GM19372 (cell line): ENCODE measurements around the gene SIN3B.
"Not testable (repeated sequence)": the region's sequence is repeated elsewhere in the genome, so short reads cannot be mapped to it uniquely, and the experiment has no call there.

Experiments used
- ATAC-seq: cut with Tn5 transposase; IDR thresholded peaks from one replicate; pipeline ENCODE4 v1.9.1; 2021; ENCODE audit warnings: mild to moderate bottlenecking, low read depth, moderate library complexity; ENCODE audit not compliant: unreplicated experiment

Gene SIN3B

DNA sequence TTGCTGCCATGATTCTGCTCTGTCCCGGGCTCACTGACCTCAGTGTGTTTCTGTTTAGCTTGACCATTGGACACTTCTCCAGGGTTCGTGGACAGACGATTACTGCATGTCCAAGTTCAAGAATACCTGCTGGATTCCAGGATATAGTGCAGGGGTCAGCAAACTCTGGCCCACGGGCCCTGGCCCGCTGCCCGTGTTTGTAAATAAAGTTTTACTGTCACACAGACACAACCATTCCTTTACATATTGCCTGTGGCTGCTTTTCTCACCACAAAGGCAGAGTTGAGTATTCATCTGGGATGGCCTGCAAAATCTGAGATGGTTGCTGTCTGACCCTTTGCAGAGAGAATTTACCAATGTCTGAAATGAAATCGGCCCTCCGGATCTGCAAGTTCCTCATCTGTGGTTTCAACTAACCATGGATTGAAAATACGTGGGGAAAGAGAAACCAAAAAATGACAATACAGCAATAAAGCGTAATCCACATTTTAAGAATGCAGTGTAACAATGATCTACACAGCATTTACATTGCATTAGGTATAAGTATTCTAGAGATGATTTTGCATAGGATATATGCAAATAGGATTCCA, 33.7 kb downstream of the SIN3B start:
- no peak for ATAC-seq

DNA sequence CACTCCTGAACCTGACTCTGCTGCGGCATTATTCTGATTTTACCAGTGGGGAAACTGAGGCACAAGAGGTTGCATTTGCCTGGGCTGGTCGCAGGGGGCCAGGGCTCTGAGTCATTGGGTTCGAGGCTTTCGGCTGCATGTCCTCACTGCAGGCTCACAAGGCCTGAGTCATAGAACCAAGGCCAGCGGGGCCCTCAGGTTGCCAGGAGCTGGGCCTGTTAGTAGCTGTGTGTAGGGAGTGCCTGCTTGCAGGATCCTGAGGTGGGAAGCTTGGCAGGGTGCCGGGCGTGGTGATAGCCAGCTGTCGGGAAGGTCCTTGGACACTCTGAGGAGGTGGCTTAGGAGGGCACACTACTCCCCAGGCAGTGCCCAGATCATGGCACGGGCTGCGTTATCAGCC, 38.0 kb downstream of the SIN3B start:
- ATAC-seq, result no peak

- no peak for ATAC-seq
These were observed 39.4 kb downstream of the SIN3B start for GRCh38 chr19:16868423-16869130.

GRCh38 chr19:16869331-16869972, 40.3 kb downstream of the SIN3B start:
- ATAC-seq, result no peak

DNA sequence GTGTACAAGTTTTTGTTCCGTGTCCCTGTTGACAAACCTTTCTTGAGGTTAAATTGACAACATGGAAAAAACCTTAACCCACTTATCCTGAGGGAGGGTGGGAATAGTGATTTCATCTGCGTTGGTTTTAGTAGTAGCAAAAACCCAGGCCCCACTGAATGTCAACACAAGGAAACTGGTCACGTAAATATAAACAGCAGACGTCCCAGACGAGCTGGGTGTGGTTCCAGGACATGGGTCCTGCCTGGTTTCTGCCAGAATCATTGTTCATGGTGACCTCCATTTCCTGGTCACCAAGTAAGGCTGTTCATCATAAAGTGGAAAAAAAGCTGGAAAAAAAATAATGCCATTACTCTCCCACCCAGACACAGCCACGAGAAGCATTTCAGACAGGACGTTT, 42.7 kb downstream of the SIN3B start:
- no peak for ATAC-seq

DNA sequence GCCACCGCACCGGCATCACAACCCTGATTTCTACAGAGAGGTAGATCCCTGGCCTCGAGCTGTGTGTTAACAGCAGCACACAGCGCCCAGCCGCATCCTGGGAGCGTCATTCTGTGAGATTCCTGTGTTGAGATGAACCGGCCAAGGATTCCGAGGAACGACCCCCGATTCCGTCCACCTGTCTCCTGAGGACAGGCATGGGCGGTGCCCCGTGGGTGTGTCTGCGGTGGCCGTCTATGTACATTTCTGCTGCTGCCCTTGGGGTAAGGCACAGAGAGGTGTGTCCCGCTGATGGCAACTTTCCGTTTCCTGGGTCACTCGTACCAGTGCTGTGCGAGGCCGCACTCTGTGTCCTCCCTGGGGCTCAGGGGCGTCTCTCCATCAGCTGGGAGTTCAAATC, 43.5 kb downstream of the SIN3B start:
- ATAC-seq, result no peak

- ATAC-seq, result no peak
These were observed 44.4 kb downstream of the SIN3B start for GRCh38 chr19:16873594-16873993.

DNA sequence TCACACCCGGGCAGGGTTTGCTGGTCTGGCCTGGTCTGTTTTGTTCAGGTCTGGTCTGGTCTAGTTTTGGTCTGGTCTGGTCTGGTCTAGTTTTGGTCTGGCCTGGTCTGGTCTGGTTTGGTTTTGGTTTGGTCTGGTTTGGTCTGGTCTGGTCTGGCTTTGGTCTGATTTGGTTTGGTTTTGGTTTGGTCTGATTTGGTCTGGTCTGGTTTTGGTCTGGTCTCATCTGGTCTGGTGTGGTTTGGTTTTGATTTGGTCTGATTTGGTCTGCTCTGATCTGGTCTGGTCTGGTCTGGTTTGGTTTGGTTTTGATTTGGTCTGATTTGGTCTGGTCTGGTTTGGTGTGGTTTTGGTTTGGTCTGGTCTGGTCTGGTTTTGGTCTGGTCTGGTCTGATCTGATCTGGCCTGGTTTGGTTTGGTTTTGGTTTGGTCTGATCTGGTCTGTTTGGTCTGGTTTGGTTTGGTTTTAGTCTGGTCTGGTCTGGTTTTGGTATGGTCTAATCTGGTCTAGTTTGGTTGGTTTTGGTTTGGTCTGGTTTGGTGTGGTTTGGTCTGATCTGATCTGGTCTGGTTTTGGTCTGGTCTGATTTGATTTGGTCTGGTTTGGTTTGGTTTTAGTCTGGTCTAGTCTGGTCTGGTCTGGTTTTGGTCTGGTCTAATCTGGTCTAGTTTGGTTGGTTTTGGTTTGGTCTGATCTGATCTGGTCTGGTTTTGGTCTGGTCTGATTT, 45.2 kb downstream of the SIN3B start:
- no peak for ATAC-seq

DNA sequence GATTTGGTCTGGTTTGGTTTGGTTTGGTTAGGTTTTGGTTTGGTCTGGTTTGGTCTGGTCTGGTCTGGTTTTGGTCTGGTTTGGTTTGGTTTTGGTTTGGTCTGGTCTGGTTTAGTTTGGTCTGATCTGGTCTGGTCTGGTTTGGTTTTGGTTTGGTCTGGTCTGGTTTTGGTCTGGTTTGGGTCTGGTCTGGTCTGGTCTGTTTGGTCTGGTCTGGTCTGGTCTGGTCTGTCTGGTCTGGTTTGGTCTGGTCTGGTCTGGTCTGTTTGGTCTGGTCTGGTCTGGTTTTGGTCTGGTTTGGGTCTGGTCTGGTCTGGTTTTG, 45.7 kb downstream of the SIN3B start:
- ATAC-seq, result not testable (repeated sequence)

GRCh38 chr19:16875584-16876555, 46.7 kb downstream of the SIN3B start:
- ATAC-seq, result no peak

DNA sequence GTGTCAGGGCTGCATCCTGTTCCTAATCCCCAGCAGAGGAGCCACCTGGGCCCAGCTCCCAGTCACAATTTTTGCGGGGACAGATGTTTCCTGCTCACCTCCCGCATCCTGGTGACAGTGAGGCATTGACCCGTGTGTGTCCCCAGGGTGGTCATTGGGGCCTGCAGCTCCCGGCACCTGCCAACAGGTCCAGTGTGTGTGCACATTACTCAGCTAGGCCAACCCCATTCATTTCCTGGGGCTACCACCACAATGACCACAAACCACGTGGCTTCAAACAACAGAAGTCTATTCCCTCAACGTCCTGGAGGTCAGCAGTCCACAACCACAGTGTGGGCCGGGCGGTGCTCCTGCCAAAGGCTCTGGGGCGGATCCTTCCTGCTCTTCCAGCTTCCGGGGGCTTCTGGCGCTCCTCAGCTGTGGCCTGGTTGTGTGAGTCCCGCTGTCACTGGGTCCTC, 47.7 kb downstream of the SIN3B start:
- ATAC-seq, result no peak

DNA sequence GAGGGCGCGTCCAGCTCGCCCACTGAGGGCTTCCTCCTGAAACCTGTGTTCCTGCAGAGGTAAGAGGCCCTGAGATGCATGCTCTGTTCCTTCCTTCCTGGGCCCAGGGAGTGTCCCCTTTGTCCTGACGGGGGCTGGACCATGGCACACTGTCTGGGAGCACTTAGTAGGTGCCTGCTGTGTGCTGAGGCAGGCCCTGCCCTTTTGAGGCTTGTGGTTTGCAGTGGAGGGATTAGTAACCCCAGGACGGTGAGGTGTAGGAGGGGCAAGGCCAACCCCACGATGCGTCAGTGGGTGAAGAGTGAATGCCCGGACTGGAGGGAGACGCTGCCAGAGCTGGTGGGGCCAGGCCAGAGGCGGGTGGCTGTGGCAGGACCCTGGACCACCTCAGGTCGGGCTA, 48.4 kb downstream of the SIN3B start:
- ATAC-seq, result no peak

GRCh38 chr19:16878181-16878965, 49.2 kb downstream of the SIN3B start:
- ATAC-seq, result no peak

GRCh38 chr19:16880884-16881554, 51.8 kb downstream of the SIN3B start:
- ATAC-seq, result no peak

DNA sequence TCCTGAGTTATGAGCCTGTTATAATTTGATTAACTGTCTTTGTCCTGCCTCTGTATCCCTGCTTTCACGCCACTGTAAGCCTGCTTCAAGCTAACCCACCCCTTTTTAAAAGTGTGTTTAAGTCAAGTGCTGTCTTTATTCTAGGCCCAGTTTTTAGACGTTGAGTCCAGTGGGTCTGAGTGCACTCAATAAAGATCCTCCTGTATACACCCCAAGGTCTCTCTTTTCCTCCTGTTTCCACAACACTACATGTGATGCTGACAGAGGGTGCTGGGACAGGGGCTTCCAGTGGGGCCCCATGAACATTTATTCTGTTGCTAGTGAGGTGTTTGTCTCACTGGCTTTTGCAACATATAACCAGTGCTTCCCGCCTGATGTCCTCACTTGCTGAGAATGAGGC, 52.9 kb downstream of the SIN3B start:
- ATAC-seq, result no peak

DNA sequence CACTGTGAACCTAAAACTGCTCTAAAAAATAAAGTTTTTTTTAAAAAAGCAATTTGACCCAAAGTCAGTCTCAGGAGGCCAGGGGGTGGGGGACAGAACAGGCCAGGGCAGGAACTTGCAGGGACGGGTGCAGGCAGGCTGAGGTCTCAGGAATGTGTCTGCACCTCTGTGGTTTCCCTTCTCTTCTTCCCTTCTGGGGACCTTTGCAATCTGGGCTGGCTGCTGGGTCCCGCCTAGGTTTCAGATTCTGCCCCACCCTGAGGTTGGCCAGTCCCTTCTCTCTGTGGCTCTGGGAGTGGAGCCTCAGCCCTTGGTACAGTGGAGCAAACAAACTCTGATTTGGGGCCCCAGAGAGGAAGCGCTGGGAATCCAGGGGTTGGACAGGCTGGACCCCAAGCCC, 54.3 kb downstream of the SIN3B start:
- ATAC-seq, result no peak

GRCh38 chr19:16885166-16885565, 56.0 kb downstream of the SIN3B start:
- no peak for ATAC-seq

- ATAC-seq, result no peak
These were observed 57.2 kb downstream of the SIN3B start for GRCh38 chr19:16886305-16886880.
